Measurements from ENCODE around the gene ADAMTS17. TPM values are rescaled to one million over a fixed set of nuclear protein-coding genes. Genes with fewer than 3 reads are reported as not detected.

ADAMTS17 gene
- total and polyA plus RNA-seq, 9 of the 15 experiments (the other 6 are each of a cell fraction or from before 2014, with no cell fraction given): 0.01 to 0.14 (median 0.07) TPM; not detected in 6

- TF ChIP-seq HMBOX1 (IDR thresholded peaks at IDR 0.05): no peak
- no peak for TF ChIP-seq HDAC2 (IDR thresholded peaks at IDR 0.05)
- no peak for TF ChIP-seq PURB (CRISPR knock-in tag; IDR thresholded peaks at IDR 0.05; ENCODE audit: low read depth)
- TF ChIP-seq ZNF217 (CRISPR knock-in tag; IDR thresholded peaks at IDR 0.05): no peak
- TF ChIP-seq FOXM1 (IDR thresholded peaks at IDR 0.05; ENCODE audit: low read depth): no peak
- TF ChIP-seq FOXM1 (CRISPR knock-in tag; IDR thresholded peaks at IDR 0.05; ENCODE audit: low read depth): no peak
- TF ChIP-seq CTBP1 (IDR thresholded peaks at IDR 0.05; ENCODE audit: borderline replicate concordance): no peak
- no peak for TF ChIP-seq TBP (optimal IDR thresholded peaks at IDR 0.05; ENCODE audit: low read depth, low read length)
- TF ChIP-seq ARHGAP35 (IDR thresholded peaks at IDR 0.05; ENCODE audit: partially characterized antibody): no peak
- no peak for TF ChIP-seq KLF16 (IDR thresholded peaks at IDR 0.05)
- TF ChIP-seq MAFK (IDR thresholded peaks at IDR 0.05; ENCODE audit: low read length): no peak
- TF ChIP-seq ZNF184 (CRISPR knock-in tag; IDR thresholded peaks at IDR 0.05): no peak
- no peak for TF ChIP-seq ETS2 (tag; IDR thresholded peaks at IDR 0.05; ENCODE audit: borderline replicate concordance, poor library complexity, severe bottlenecking)
- TF ChIP-seq HCFC1 (IDR thresholded peaks at IDR 0.05; ENCODE audit: low read depth, low read length): no peak
- no peak for TF ChIP-seq EZH2 (IDR thresholded peaks at IDR 0.05; ENCODE audit: borderline replicate concordance, low read depth, low read length)
Observed at GRCh38 chr15:100036015-100036414, 305.8 kb downstream of the ADAMTS17 start (continued).
